ENCODE measurements around the gene KCTD17.

KCTD17 gene

DNA sequence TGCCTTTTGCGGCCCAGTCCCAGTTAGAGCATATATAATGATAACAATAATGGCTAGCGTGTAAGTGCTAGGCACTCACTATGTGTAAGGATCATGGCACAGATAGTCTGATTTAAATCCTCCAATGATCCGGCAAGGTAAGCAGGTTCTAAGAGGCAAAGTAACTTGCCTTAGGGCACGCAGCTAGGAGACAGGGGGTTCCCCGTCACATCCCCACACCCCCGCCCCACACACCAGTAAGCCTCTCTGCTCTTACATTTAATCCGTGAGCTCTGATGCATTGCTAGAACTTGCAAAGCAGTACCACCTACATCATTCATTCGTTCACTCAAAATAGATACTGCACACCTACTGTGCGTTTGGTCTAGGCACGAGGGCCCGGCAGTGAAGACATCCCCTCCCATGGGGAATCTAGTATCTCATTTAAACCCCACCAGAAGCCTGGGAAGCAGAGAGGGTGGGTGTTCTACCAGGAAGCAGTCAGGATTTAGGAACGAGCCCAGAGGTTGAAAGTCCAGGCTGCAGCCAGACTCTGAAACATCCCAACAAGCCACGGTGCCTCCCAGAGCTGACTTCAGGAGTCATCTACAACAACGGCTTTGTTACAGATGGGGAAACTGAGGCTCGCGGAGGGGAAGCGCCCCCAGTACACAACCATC, 37.3 kb downstream of the KCTD17 start:
- no peak overlapping the region for H3K9ac ChIP-seq (ENCODE audit: low read length)
- no peak overlapping the region for H3K4me3 ChIP-seq (ENCODE audit: low read depth, low read length, poor library complexity, severe bottlenecking)
- TF ChIP-seq, protein P1, sequence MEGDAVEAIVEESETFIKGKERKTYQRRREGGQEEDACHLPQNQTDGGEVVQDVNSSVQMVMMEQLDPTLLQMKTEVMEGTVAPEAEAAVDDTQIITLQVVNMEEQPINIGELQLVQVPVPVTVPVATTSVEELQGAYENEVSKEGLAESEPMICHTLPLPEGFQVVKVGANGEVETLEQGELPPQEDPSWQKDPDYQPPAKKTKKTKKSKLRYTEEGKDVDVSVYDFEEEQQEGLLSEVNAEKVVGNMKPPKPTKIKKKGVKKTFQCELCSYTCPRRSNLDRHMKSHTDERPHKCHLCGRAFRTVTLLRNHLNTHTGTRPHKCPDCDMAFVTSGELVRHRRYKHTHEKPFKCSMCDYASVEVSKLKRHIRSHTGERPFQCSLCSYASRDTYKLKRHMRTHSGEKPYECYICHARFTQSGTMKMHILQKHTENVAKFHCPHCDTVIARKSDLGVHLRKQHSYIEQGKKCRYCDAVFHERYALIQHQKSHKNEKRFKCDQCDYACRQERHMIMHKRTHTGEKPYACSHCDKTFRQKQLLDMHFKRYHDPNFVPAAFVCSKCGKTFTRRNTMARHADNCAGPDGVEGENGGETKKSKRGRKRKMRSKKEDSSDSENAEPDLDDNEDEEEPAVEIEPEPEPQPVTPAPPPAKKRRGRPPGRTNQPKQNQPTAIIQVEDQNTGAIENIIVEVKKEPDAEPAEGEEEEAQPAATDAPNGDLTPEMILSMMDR (IDR thresholded peaks at IDR 0.05; ENCODE audit: low read length), result no peak
- TF ChIP-seq EZH2 (IDR thresholded peaks at IDR 0.05; ENCODE audit: borderline replicate concordance, low read length), result no peak
- H2AFZ ChIP-seq (ENCODE audit: low read length), result no peak overlapping the region
- no peaks in the 10 kb centered on the region for H3F3A ChIP-seq (ENCODE audit: insufficient read depth, low read length)
- H3K4me2 ChIP-seq (ENCODE audit: low read length), result no peak overlapping the region
- H3K27ac ChIP-seq (ENCODE audit: low read depth, low read length, poor library complexity, severe bottlenecking), result no peak overlapping the region
- H3K27me3 ChIP-seq (ENCODE audit: insufficient read depth, low read length), result peaks cover 8% of the 10 kb centered on the region; the same call in 1 of the 2 replicates
- H3K36me3 ChIP-seq (ENCODE audit: insufficient read depth, low read length), result no peaks in the 10 kb centered on the region
- H3K79me2 ChIP-seq (ENCODE audit: insufficient read depth, low read length), result no peaks in the 10 kb centered on the region
- no peaks in the 10 kb centered on the region for H3K4me1 ChIP-seq (ENCODE audit: insufficient read depth, low read length, severe bottlenecking)
- H3K9me2 ChIP-seq (ENCODE audit: low read depth, low read length), result no peaks in the 10 kb centered on the region
- H4K20me1 ChIP-seq (ENCODE audit: insufficient read depth, low read length), result no peaks in the 10 kb centered on the region
- H3K9me3 ChIP-seq (ENCODE audit: low read length), result no peaks in the 10 kb centered on the region

DNA sequence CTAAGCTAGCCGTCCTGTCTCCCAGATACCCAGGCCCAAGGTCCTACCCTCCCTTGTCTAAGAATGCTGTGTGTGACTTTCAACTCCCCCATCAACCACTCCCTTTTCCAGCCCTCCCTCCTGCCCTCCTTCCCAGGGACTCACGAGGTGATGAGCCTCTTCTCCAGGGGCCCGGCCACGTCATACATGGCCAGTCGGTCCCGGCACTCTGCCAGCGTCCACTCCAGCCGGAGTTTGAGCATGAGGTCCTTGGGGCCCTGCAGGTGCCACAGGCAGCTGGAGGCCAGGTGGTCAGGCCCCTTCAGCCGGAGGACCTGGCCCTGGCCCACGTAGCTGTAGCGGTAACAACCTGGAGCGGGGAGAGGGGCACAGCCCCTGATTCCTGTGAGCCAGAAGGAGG, 37.9 kb downstream of the KCTD17 start:
- H3K27me3 ChIP-seq (ENCODE audit: insufficient read depth, low read length), result peaks cover 8% of the 10 kb centered on the region; the same call in 1 of the 2 replicates

DNA sequence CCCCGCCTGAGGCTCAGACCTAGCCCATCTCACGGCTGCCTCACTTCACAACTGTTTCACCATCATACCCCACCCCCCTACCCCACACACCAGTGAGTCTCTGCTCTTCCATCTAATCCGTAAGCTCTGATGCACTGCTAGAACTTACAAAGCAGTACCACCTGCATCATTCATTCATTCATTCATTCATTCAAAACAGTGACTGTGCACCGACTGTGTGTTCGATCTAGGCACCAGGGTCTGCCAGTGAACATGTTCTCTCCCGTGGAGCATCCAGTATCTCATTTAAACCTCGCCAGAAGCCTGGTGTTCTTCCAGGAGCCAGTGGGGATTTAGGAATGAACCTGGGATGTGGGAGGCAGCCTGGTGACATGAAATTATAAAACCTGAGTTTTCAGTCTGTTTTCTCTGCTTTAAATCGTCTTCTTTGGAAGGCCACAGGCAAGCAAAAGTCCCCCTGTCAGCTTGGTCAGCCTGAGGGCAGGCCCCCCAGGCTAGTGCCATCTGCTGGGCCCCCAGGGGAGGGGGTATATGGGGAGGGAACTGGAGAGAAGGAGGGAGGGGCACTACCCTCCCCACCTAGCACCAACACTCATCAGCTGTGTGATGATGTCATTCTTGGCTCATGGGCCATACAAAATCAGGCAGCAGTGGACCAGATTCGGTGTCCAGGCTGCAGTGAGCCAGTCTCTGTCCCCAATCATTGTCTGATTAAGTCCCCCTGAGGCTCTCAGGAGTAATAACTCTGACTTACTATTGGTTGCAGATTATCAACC, 39.6 kb downstream of the KCTD17 start:
- H3K79me2 ChIP-seq (ENCODE audit: insufficient read depth, low read length), result no peaks in the 10 kb centered on the region
- H4K20me1 ChIP-seq (ENCODE audit: insufficient read depth, low read length), result no peaks in the 10 kb centered on the region
- H3K9me3 ChIP-seq (ENCODE audit: low read length), result no peaks in the 10 kb centered on the region
- H3K9me2 ChIP-seq (ENCODE audit: low read depth, low read length), result no peaks in the 10 kb centered on the region
- H3K27me3 ChIP-seq (ENCODE audit: insufficient read depth, low read length), result 0 out of 2 replicates have a peak, but pooled peaks cover 8% of the 10 kb centered on the region
- no peak overlapping the region for H3K27ac ChIP-seq (ENCODE audit: low read depth, low read length, poor library complexity, severe bottlenecking)
- no peaks in the 10 kb centered on the region for H3F3A ChIP-seq (ENCODE audit: insufficient read depth, low read length)
- H2AFZ ChIP-seq (ENCODE audit: low read length), result no peak overlapping the region
- no peak for TF ChIP-seq EZH2 (IDR thresholded peaks at IDR 0.05; ENCODE audit: borderline replicate concordance, low read length)
- TF ChIP-seq, protein P1 (IDR thresholded peaks at IDR 0.05; ENCODE audit: low read length), result no peak
- no peak overlapping the region for H3K9ac ChIP-seq (ENCODE audit: low read length)
- no peaks in the 10 kb centered on the region for H3K4me1 ChIP-seq (ENCODE audit: insufficient read depth, low read length, severe bottlenecking)
- no peaks in the 10 kb centered on the region for H3K36me3 ChIP-seq (ENCODE audit: insufficient read depth, low read length)
- no peak overlapping the region for H3K4me3 ChIP-seq (ENCODE audit: low read depth, low read length, poor library complexity, severe bottlenecking)
- no peak overlapping the region for H3K4me2 ChIP-seq (ENCODE audit: low read length)

More for the DNA sequence above, 37.9 kb downstream of the KCTD17 start:
- no peaks in the 10 kb centered on the region for H3K4me1 ChIP-seq (ENCODE audit: insufficient read depth, low read length, severe bottlenecking)
- no peak overlapping the region for H3K27ac ChIP-seq (ENCODE audit: low read depth, low read length, poor library complexity, severe bottlenecking)
- TF ChIP-seq, protein P1 (IDR thresholded peaks at IDR 0.05; ENCODE audit: low read length), result no peak
- TF ChIP-seq EZH2 (IDR thresholded peaks at IDR 0.05; ENCODE audit: borderline replicate concordance, low read length), result no peak
- no peak overlapping the region for H3K9ac ChIP-seq (ENCODE audit: low read length)
- no peaks in the 10 kb centered on the region for H3K9me2 ChIP-seq (ENCODE audit: low read depth, low read length)
- H4K20me1 ChIP-seq (ENCODE audit: insufficient read depth, low read length), result no peaks in the 10 kb centered on the region
- no peak overlapping the region for H3K4me3 ChIP-seq (ENCODE audit: low read depth, low read length, poor library complexity, severe bottlenecking)
- no peaks in the 10 kb centered on the region for H3K36me3 ChIP-seq (ENCODE audit: insufficient read depth, low read length)
- H3K4me2 ChIP-seq (ENCODE audit: low read length), result no peak overlapping the region
- no peaks in the 10 kb centered on the region for H3K9me3 ChIP-seq (ENCODE audit: low read length)
- H3K79me2 ChIP-seq (ENCODE audit: insufficient read depth, low read length), result no peaks in the 10 kb centered on the region
- H2AFZ ChIP-seq (ENCODE audit: low read length), result no peak overlapping the region
- no peaks in the 10 kb centered on the region for H3F3A ChIP-seq (ENCODE audit: insufficient read depth, low read length)
